ENCODE results near the gene ZNF343. TPM values are rescaled to one million over a fixed set of nuclear protein-coding genes. Genes with fewer than 3 reads are reported as not detected.

The ZNF343 gene
- total RNA-seq, 1 donor from 2014 or later: 9.2 TPM

DNA sequence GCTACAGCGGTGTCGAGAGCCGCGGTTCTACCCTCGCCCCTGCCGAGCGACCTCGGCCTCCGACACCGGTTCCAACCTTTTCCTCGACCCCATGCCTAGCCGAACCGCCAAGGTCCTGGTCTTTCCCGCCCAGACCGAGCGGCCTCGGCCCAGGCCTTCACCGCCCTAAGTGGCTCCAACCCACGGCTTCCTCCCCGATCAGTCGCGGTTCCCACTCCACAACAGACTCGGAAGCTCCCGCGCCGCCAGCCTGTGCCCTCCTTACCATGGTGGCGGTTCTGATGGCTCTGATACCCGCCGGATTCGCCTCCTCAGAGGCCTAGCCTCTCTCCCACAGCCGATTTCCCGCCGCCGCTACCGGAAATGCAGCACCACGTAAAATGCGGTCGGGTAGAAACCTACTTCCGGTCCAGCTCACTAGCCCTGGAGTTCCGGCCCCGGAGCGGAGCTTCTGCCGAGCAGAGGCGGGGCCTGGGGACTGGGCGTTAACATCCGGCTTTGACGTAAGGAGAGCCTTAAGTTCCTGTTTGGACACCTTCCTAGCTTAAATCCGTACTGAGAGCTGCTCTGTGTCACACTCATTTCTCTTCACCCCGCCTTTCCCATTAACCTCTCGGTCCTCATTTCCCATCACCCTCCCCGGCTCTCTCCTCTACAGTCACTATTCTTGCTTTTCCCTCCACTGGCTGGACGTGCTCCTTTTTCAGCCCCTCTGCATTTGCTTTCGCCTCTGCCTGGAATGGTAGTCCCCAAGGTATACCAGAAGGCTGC is 38.1 kb downstream of the ZNF343 start, which contains the start of gene SNRPB:
Gene SNRPB, minus strand, starts transcription at position 367 of the 771 bp plus-strand sequence. Its CDS starts 99 bp downstream, at position 268.
- peak; percentile 99 for DNase-seq

DNA sequence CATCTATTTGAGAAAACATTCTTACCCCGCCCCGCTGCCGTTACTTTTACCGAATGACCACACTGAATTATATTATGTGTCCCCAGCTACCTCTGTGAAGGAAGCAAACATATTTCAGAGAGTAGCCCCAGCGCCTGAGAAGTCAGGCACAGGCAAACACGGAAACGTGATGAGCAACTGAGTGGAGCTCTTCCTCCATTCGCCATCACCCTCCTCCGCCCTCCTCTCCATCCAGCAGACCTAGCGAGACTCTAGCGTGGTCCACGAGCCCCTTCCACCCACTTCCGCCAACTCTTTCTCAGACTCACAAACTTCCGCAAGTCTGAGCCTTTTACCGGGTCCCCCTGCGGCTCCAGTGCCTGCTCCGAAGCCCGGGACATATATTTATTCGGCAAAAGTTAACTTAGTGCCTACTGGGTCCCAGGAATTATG is 38.7 kb downstream of the ZNF343 start:
- DNase-seq: peak; percentile 68

DNA sequence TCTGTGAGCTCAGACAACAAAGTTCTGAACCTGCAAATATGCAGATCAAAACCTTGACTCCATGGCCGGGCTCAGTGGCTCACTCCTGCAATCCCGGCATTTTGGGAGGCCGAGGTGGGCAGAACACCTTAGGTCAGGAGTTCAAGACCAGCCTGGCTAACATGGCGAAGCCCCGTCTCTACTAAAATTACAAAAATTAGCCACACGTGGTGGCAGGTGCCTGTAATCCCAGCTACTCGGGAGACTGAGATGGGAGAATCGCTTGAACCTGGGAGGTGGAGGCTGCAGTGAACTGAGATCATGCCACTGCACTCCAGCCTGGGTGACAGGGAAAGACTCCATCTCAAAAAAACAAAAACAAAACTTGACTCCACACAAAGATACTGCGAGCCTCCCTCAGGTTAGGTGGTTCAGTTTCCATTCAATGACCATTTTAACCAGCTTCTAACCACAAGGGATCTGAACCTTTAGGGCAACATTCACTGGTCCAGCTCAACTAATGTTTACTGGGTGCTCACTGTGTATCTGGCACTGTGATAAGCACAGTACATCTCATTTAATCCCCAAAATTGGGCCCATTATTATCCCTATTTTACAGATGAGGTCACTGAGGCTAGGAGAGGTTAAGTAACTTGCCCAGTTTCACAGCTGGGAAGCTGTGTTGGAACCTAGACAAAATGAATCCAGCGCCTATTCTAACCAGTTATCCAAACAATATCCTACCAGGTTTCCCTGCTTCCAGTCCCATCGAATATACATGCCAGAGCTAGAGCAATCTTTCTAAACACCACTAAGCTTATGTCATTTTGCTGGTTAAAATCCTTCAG is 39.9 kb downstream of the ZNF343 start:
- no peak for DNase-seq

DNA sequence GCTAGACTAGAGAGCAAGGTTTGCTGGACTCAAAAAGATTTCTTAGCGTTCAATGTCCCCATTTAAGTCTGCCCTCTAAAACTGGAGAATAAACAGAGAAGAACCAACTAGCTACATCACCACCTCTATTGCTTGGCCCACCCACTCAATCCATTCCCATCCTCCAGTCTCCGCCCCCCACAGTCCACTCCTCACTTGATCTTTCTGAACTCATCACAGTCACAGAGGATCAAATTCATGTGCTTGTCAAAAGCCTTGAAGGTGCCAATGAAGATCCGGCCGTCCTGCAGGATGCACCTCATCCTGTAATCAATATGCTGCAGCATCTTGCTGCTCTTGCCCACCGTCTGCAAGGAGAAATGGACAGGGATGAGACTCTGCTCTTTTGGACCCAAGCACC is 41.3 kb downstream of the ZNF343 start:
- DNase-seq: no peak

DNA sequence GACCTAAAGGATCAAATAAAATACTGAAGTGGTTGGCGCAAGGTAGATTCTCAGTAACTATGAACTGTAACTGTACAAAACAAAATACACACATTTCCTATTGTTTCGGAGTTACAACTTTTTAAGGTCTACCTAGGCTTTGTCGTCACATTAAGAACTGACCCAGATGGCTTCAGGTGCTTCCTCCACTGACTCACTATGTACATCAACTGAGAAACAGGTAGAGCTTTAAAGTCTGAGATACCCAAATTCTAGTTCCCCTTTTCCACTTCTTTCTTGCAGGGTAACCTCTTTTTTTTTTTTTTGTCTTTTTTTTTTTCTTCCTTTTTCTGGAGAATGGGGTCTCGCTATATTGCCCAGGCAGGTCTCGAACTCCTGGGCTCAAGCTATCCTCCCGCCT is 43.6 kb downstream of the ZNF343 start:
- DNase-seq: no peak

DNA sequence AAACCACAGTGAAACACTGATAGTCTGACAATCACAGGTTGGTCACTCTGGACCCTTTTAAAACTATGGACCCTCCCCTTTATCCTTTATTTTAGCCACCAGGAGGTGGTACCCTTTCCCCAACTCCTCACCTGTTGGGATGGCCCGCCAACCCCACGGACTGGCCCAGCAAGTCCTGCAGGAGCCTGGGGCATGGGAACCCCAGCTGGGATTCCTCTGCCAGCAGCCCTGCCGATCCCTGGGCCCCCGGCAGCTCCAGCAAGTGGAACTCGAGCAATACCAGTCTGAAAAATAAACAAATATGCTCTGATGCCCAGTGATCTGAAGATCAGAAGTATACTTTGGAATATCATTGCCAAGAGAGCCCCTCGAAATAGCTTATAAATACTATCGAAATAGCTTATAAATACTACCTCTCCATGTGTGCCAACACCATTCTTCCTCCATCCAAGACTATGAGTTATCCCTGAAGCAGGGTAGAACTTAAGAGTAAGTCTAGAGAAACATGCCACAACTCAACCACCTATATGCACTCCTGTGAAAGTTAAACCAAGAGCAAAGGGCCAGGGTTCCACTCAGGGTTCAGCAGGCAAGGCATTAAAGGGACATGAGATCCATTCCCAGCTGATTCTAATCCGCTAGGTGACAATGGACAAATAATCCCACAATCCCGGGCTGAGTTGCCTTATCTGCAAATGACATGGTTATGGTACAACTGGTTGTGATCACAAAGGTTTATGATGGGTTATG is 44.9 kb downstream of the ZNF343 start:
- DNase-seq: no peak

DNA sequence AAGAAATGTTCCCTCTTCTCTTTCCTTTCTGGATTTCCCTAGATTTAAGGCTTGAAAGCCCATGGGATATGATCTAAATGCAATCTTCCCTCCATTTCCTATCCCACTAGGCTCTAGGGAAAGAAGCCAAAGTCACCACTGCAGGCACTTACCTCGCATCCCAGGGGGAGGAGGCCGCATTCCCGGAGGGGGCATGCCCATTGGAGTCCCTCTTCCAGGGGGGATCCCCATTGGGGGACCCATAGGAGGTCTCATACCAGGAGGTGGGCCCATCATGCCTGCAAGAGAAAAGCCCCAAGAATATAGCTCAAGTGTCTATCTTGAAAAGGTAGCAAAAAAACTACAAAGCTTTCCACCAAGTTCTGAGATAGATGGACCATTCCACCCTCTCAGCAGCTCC is 46.2 kb downstream of the ZNF343 start:
- no peak for DNase-seq

DNA sequence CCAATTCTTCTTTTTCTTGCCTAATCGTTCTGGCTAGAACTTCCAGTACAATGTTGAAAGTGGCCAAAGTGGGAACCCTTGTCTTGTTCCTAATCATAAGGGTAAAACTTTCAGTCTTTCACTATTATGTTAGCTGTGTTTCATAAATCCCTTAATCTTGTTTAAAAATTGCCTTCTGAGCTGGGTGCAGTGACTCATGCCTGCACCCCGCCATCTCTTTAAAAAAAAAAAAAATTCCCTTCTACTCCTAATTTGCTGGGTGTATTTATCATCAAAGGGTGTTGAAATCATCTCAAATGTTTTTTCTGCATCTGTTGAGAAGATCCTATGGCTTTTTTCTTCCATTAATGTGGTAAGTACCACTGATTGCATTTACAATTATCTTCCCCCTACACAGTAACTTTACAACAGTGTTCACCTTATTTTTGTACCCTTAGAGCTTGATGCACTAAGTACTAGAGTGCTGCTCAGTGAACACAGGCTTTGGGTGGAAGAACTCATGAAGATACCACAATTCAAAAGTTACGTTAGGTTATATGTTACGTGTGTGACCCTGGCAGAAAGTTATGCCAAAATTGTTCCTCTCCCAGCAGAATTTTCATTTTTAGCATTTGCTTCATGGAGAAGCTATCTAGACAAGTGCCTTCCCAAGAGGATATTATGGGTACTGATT is 47.8 kb downstream of the ZNF343 start:
- DNase-seq: no peak

DNA sequence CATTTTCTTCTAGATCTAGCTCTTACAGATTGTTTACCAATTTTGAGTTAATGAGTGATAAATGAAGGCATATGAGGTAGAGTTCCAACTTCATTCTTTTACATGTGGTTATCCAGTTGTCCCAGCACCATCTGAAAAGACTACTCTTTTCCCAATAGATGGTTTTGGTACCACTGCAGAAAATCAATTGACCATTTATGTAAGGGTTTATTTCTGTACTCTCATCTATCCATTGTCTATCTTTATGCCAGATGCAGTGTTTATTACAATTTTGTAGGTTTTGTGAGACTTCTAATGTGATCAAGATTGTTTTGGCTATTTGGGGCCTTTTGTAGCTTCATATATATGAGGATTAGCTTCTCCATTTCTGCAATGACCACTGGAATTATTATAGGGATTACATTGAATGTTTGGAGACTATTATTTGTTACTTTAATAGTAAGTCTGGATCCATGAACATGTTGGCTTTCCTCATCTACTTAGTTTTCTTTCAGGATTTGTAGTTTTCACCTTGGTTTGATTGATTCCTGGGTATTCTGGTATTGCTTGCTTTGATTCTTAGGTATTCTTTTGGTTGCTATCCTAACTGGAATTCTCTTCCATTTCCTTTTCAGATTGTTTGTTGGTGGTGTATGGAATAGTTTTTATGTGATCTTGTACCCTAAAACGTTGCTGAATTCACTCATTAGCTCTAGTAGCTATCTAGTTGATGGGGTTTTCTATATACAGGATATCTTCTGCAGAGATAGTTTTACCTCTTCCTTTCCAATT is 48.5 kb downstream of the ZNF343 start:
- no peak for DNase-seq

DNA sequence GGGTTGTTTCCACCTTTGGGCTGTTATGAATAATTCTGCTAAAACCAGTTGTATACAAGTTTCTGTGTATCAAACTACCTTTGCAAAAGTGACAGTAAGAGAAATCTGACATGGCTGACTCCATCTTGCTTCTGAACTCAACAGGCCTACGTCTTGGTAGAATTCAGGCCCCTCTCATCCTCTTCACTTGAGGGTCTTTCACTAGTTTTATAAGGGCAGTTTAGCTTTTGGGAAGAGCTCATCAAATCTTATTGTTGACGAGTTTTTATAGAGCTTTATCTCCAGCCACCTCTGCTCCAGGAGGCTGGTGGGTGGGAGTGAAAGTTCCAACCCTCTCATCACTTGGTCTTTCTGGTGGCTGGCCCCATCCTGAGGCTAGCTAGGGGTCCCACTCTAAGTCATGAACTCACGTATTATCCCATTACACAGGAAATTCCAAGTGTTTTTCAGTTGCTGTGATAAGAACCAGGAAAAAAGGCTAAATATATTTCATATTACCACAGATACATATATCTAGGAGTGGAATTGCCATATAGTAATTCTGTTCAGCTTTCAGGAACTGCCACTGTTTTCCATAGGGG is 49.7 kb downstream of the ZNF343 start:
- no peak for DNase-seq

DNA sequence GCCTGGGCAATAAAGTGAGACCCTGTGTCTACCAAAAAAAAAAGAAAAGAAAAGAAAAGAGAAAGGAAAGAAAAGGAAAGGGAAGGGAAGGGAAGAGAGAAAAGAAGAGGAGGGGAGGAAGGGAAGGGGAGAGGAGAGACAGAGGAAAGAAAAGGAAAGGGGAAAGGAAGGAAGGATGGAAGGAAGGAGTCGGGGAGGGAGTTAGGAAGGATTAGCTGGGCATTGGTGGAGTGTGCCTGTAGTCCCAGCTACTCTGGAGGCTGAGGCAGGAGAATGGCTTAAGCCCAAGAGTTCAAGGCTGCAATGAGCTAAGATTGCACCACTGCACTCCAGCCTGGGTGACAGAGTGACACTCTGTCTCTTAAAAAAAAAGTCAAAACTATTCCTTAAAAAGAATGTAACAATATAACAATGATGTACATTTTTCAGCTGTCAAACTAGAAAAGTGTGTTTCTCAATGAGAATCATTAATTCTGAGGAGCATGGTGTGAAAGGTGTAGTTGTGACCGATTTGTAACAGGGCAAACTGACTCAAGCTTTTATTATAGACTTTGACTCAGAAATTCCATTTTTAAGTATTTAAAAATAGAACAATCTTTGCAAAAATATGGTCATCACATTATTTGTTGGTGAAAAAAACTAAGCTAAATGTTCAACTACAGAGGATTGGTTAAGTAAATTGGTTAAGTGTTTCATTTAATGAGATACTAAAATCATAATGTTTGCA is 52.8 kb downstream of the ZNF343 start:
- no peak for DNase-seq

DNA sequence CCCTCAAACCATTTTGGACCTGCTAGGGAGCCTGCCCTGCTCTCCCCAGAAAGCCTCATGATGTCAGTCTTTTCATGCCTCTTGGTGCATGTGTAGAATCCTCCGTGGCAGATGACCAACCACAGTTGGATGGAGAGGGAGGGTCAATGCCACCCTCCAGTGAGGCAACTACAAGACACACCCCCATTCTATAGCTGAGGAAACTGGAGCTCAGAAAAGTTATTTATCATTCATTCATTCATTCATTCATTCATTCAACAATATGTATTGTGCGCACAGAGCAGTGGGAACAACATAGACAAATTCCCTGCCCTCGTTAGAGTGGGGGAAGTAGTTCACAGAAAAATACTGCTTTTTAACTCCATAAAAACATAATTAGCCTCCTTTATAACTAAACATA is 54.9 kb downstream of the ZNF343 start:
- no peak for DNase-seq

DNA sequence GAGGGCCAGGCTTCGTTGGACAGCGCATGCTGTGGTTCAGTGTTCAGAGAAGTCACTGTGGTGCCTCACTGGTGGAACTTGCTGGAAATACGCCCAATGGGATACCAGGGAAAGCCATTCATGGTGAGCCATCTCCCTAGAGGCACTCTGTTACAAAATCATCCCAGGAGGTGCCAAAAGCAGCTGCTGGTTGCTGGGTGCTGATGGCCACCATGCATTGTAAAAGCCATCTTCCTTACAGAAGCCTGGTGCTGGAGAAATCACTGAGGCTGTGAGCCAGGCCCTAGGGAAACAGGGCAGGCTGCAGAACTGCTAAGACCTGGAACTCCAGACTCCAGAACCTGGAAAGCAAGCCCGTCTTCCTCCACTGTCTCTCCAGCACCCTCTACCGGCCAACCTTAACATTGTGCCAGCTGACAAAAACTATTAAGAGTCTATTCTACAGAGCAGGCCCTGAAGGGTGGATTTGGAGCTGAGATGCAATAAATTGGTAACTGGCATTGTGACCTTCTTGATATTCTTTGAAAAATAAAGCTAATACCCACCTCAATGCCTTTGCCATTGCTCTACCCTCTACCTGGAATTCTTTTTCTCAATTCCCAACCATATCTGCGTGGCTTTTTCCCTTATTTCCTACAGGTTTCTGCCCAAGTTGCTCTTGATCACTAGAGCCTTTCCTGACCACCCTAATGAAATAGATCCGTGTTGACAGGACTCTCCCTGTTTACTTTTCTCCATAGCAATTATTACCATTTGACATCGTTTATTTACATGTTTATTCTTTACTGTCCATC is 56.6 kb downstream of the ZNF343 start:
- DNase-seq: peak; percentile 86

DNA sequence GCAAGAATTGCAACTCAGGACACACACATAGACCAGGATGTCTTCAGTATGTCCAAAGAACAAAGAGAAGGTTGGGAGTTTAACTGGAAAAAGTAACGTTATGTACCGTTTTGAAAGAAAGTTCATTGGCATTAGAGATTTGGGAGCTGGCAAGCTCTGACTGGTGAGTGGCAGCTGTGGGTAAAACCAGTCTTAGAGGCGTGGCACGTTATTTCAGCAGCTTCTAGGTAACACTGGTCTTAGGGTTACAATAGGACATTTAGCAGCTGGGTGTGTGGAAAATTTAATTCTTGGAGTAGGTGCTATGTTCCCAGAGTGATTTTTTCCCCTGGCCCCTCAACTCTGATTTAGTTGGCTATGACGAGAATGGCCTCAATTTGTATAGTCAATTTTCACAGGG is 57.3 kb downstream of the ZNF343 start:
- no peak for DNase-seq

DNA sequence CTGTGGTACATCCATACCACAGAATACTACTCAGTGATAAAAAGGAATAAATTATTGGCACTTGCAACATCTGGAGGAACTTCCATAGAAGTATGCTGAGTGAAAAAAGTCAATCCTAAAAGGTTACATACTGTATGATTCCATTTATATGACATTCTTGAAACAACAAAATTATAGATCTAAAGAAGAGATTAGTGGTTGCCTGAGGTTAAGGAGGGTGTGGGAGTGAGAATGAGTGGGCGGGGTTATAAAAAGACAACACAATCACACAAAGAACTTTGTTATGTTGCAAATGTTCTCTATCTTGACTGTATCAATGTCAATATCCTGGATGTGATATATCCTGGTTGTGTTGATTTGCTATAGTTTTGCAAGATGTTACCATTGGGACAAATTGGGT is 59.3 kb downstream of the ZNF343 start:
- no peak for DNase-seq

DNA sequence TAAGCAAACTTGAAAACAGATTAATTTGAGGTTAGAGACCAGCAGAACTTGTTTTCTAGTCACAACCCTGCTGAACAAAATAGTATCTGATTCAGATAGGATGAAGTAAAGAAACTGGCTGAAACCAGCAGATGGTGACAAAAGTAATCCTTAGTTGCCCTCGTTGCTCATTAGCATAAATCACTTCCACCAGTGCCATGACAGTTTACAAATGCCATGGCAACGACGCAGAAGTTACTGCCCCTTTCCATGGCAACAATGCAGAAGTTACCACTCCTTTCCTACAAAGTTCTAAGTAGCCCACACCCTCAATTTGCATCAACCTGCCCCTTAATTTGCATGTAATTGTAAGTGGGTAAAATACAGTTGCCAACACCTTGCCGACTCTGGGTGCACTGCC is 61.9 kb downstream of the ZNF343 start:
- no peak for DNase-seq
